Mesenteric fat pad (tissue), 1 donor: Measurements from ENCODE around the gene ZNF391. TPM values are rescaled to one million over a fixed set of nuclear protein-coding genes. Genes with fewer than 3 reads are reported as not detected.
"Not testable (repeated sequence)": the region's sequence is repeated elsewhere in the genome, so short reads cannot be mapped to it uniquely, and the experiment has no call there.

Experiments used
- DNase-seq: peaks from one replicate; pipeline ENCODE4 v3.0.0-alpha.2; 2020; ENCODE audit warnings: low spot score
- total RNA-seq: library from RNA; stranded (reverse); fragmentation: NEBNext Ultra II Directional; extraction: Animal tissue kit (Norgen Biotek cat#: 25700); gene quantifications from one replicate; pipeline ENCODE4 v1.2.1, GENCODE V29; 2021
- donor health status: DM: yes; HTN: yes; CAD: no.

ZNF391 gene
- total RNA-seq, 1 donor from 2014 or later = 3.5 TPM

DNA sequence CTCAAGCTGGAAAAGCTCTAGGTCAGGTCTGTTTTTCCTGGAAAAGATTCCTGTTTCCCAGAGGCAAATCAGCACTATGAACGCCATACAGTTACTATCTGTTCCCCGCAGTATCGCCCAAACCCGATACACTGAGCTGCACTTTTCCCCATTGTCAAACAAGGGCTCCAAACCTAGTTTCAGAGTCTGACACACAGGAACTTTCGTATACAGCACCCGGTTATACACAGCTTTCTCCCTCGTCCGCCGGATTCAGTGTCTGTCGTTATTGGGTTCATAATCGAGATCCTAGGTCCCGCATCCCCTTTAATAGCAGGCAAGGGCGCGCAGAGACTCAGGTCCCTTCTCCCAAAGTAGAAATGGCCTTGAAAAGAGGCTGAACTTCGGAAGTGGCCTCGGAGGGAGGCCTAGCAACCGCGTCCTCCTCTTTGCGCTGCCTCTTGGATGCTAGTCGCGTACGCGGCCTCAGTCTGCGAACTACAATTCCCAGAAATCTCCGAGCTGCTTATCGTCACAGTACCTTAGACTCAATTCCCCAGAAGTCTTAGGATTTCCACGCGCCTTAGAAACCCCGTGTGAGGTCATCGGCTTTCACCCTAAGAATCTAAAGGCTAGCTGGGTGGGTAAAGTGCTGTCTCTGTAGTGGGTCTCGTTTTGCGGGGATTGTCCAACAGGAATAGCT, 34.2 kb downstream of the ZNF391 start:
- DNase-seq = no peak

DNA sequence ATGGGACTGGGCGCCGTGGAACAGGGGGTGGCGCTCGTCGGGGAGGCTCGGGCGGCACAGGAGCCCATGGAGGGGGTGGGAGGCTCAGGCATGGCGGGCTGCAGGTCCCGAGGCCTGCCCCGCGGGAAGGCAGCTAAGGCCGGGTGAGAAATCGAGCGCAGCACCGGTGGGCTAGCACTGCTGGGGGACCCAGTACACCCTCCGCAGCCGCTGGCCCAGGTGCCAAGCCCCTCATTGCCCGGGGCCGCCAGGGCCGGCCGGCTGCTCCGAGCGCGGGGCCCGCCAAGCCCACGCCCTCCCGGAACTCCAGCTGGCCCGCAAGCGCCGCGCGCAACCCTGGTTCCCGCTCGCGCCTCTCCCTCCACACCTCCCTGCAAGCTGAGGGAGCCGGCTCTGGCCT, 36.3 kb downstream of the ZNF391 start:
- DNase-seq = not testable (repeated sequence)

DNA sequence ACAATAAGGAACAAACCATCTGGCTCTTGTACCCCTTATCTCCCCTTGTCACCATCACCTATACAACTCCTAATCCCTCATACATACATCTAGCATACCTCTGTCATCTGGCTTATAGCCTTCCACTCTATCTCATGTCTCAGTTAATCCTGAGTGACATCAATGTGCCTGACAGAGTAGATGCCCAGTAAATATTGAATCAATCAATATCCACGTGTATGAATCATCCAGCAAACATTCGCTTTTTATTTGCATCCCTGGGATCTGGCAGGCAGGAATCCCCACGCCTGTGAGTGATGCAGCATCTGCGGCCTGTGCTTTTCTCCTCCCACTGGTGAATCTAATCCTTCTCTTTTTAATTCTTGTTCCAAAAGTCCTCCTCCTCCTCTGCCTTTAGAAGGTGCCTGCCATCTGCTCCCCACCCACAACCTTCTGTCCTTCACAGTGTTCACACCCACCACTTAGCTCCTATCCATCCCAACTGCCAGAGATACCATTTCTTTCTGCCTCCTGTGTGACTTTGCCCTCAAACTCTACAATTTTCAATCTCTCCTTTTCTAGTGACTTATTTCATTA, 37.6 kb downstream of the ZNF391 start:
- DNase-seq = no peak

DNA sequence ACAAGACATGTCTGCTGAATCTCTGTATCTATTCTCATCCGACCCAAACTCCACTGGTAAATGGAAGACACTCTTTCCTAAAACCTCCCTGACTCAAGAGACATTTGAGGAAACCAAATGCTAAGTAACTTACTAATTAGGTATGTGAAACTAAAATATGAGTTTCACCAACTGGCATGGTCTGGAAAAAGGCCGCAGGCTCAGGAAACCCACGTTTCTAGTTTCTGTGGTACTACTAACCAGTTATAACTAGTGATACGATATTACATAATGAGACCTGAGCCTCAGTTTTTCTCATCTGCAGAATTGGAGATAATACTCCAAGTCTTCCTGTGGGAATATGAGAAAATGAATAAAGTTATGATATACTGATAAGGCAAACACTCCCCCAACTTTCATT, 39.9 kb downstream of the ZNF391 start:
- DNase-seq = no peak

DNA sequence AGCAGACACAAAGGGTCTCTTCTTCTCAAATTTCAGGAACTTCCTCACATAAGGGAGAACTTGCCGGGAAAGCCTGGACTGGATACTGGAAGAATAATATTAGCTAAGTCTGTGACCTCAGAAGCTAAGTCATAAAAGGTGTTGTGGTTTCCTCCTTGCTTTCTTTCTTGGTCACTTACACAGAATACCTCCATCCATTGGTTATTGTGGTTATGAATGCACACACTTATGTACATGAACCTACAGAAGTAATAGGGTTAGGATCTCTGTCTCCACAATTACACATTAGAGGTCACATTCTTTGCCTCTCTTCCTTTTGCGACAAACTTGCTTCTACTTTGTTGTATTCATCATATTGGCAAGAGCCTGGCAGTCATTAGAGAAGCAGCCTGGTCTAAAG, 40.4 kb downstream of the ZNF391 start:
- DNase-seq = no peak

DNA sequence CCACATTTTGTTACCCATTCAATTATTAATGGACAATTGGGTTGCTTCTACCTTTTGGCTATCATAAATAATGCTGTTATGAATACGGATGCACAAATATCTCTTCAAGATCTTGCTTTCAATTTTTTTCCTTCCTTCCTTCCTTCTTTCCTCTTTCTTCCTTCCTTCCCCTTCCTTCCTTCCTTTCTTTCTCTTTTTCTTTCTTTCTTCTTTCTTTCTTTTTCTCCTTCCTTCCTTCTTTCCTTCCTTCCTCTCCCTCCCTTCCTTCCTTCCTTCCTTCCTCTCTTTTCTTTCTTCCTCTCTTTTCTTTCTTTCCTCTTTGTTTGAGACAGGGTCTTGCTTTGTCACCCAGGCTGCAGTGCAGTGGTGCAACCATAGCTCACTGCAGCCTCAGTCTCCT, 45.2 kb downstream of the ZNF391 start:
- DNase-seq = no peak

DNA sequence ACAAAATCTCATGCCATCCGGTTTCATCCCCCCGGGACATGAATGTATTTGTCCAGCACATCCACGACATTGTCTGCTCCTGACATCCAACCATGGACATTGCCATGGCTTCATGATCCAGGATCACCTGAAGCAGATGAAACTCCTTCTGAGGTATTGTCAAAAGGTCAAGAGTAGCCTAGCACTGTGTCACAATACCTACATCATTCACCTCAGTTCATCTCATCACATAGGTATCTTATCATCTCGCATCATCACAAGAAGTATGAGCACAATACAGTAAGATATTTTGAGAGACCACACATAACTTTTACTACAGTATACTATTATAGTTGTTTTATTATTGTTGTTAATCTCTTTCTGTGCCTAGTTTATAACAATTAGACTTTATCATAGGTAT, 50.8 kb downstream of the ZNF391 start:
- no peak for DNase-seq

DNA sequence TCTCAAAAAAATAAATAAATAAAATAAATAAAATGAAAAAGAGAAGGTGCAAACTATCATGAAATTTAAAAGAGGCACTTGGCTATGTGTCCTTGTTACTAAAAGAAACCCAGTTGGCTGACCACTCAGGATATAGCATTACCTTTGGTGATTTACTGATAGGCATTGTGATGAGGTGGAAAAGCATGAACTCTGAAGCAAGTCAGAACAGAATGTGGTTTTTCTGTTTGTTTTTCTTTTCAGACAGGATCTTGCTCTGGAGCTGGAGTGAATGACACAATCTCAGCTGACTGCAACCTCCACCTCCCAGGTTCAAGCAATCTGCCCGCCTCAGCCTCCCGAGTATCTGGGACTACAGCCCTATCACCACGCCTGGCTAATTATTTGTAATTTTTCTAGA, 52.4 kb downstream of the ZNF391 start:
- no peak for DNase-seq

DNA sequence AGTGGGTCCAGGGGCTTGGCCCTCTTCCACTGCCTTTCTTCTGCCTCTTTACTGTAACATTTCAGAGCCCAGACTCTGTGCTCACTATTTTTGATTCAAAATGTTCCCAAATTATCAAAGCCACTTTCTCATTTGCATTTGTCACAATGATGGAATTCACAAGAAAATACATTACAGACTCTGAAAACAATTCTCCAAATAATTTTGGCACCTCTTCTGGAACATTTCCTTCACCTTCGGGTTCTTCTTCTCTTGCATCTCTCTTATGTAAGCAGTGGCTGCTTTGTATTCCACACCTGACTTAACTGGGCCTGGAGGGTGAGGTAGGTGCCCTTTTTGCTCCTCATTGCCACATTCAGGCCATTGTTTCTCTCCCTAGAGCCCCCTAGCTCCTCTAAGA, 54.4 kb downstream of the ZNF391 start:
- no peak for DNase-seq

DNA sequence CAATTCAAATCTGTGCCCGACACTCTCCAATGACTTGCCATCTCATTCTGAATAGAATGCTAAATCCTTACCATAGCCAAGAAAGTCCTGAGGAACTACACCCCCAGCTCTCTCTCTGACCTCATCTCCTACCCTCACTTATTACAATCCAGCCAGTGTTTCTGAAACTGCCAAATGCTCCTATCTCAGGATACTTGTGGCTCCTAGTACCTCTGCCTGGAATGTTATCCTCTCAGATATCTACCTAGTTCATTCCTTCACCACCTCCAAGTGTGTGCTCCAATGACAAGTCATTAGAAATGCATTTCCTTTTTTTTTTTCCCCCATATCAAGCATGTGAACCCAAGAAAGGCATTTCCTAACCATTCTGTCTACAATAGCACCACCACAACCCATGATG, 59.9 kb downstream of the ZNF391 start:
- no peak for DNase-seq

DNA sequence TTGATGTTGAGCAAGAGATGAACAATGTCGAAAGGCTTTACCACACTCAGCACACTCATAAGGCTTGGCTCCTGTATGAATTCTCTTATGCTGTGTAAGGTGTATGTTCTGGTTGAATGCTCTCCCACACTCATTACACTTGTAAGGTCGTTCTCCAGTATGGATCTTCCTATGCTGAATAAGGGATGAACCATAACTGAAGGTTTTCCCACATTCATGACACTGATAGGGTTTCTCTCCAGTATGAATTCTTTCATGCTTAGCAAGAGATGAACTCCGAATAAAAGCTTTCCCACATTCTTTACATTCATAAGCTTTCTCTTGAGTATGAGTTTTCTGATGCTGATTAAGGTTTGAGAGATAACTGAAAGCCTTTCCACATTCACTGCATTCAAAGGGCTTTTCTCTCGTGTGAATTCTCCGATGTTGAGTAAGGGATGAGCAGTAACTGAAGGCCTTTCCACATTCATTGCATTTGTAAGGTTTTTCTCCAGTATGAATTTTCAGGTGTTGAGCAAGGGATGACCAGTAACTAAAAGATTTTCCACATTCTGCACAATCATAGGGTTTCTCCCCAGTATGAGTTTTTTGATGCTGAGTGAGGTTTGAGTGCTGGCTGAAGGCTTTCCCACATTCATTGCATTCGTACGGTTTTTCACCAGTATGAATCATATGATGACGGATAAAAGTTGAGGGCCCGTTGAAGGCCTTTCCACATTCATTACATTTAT, 63.3 kb downstream of the ZNF391 start:
- DNase-seq = no peak

DNA sequence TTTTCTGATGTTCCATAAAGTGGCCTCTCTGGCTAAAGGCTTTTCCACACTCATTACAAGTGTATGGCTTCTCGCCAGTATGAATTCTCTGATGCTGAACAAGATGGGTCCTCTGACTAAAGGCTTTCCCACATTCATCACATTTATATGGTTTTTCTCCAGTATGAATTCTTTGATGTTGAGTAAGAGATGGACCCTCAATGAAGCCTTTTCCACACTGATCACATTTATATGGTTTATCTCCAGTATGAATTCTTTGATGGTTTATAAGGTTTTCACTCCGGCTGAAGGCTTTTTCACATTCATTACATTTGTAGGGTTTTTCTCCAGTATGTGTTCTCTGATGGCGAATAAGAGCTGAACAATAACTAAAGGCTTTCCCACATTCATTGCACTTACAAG, 63.9 kb downstream of the ZNF391 start:
- DNase-seq = no peak

Other genes with a start within 250 kb of the ZNF391 start
- 0.19 TPM for gene PRSS16, start 141.1 kb upstream of the ZNF391 start, total RNA-seq
- not detected for gene POM121L2, start 76.5 kb upstream of the ZNF391 start, total RNA-seq
- gene ZNF184, start 84.3 kb downstream of the ZNF391 start, total RNA-seq = 3.7 TPM